Measurements from ENCODE around the gene NFASC.

The NFASC gene

GRCh38 chr1:204873176-204873575 lies 2.5 kb downstream of the NFASC start:
- Histone ChIP-seq H3K9me3 (ENCODE audit: control insufficient read depth, insufficient read depth, low read length) (no peaks in the 10 kb centered on the region), H3K4me1 (ENCODE audit: control insufficient read depth, insufficient read depth, low read length) (peaks cover 14% of the 10 kb centered on the region)

GRCh38 chr1:204873714-204874113 lies 3.1 kb downstream of the NFASC start:
- no peaks in the 10 kb centered on the region for H3K36me3 ChIP-seq (ENCODE audit: control insufficient read depth, insufficient read depth, low read length)
- H3K27me3 ChIP-seq (ENCODE audit: control insufficient read depth, insufficient read depth, low read length) = no peaks in the 10 kb centered on the region
- H3K4me3 ChIP-seq (ENCODE audit: low read depth, low read length) = no peak overlapping the region
- H3K27ac ChIP-seq (ENCODE audit: low read depth, low read length) = no peak overlapping the region
- H3K9ac ChIP-seq (ENCODE audit: low read depth, low read length) = no peak overlapping the region
- H3K9me3 ChIP-seq (ENCODE audit: control insufficient read depth, insufficient read depth, low read length) = no peaks in the 10 kb centered on the region
- H3K4me1 ChIP-seq (ENCODE audit: control insufficient read depth, insufficient read depth, low read length) = peaks cover 16% of the 10 kb centered on the region

More at GRCh38 chr1:204873176-204873575, 2.5 kb downstream of the NFASC start:
- H3K27me3 ChIP-seq (ENCODE audit: control insufficient read depth, insufficient read depth, low read length) = no peaks in the 10 kb centered on the region
- no peak overlapping the region for H3K27ac ChIP-seq (ENCODE audit: low read depth, low read length)
- no peak overlapping the region for H3K4me3 ChIP-seq (ENCODE audit: low read depth, low read length)
- H3K36me3 ChIP-seq (ENCODE audit: control insufficient read depth, insufficient read depth, low read length) = no peaks in the 10 kb centered on the region
- no peak overlapping the region for H3K9ac ChIP-seq (ENCODE audit: low read depth, low read length)

- no peak overlapping the region for H3K9ac ChIP-seq (ENCODE audit: low read depth, low read length)
- H3K4me3 ChIP-seq (ENCODE audit: low read depth, low read length) = no peak overlapping the region
- no peak overlapping the region for H3K27ac ChIP-seq (ENCODE audit: low read depth, low read length)
- H3K27me3 ChIP-seq (ENCODE audit: control insufficient read depth, insufficient read depth, low read length) = no peaks in the 10 kb centered on the region
- H3K4me1 ChIP-seq (ENCODE audit: control insufficient read depth, insufficient read depth, low read length) = peaks cover 18% of the 10 kb centered on the region
- no peaks in the 10 kb centered on the region for H3K9me3 ChIP-seq (ENCODE audit: control insufficient read depth, insufficient read depth, low read length)
- no peaks in the 10 kb centered on the region for H3K36me3 ChIP-seq (ENCODE audit: control insufficient read depth, insufficient read depth, low read length)
Measured at GRCh38 chr1:204874274-204874673, 3.6 kb downstream of the NFASC start.

DNA sequence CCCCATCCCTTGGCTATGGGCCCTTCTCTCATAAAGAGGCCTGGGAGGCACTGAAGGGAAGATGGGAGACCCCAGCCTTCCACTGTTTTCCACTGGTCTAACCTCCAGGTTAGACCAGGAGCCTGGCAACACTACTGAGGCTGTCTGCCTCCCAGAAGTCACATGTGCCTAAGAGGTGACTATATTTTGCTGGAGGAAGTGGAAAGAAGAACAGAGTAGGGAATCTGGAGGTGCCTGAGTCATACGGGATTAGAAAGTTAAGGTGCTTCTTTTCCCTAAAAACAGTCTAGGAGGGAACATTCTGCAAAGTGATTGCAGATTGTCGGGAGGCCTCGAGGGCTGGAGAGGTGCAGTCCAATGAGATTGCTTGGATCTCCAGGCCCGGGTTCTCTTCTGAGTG lies 4.6 kb downstream of the NFASC start:
- H3K9me3 ChIP-seq (ENCODE audit: control insufficient read depth, insufficient read depth, low read length) = no peaks in the 10 kb centered on the region
- no peak overlapping the region for H3K9ac ChIP-seq (ENCODE audit: low read depth, low read length)
- H3K27me3 ChIP-seq (ENCODE audit: control insufficient read depth, insufficient read depth, low read length) = no peaks in the 10 kb centered on the region
- peaks cover 18% of the 10 kb centered on the region for H3K4me1 ChIP-seq (ENCODE audit: control insufficient read depth, insufficient read depth, low read length)
- H3K4me3 ChIP-seq (ENCODE audit: low read depth, low read length) = no peak overlapping the region
- H3K36me3 ChIP-seq (ENCODE audit: control insufficient read depth, insufficient read depth, low read length) = no peaks in the 10 kb centered on the region
- H3K27ac ChIP-seq (ENCODE audit: low read depth, low read length) = no peak overlapping the region

DNA sequence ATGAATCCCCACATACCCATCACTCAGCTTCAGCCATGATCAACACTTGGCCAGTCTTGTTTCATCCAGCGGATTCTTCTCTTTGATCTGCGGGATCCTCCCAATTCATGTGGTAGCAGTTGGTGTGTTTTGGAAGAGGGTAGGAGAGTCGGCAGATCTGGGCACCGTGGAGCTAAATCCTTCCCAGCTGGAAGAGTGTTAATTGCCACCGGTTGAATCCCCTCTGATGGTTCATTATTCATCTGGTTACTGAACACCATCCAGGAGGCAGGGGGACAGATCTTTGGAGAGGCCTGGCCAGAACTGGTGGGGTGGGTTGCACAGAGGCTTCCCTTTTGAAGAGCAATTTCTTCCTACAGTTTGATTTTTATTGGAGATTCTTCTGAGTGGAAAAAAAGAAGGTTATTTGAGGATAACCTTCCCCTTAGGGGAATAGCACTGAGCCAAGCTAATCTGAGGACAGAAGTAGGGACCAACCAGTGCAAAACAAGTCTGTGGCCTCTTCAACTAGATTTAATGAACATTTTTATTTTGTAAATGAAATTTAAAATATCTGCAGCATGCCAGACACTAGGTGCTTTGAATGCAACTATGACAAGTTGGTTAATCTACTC lies 8.1 kb downstream of the NFASC start:
- Histone ChIP-seq H3K27me3 (ENCODE audit: control insufficient read depth, insufficient read depth, low read length) (no peaks in the 10 kb centered on the region), H3K27ac (ENCODE audit: low read depth, low read length) (no peak overlapping the region), H3K4me1 (ENCODE audit: control insufficient read depth, insufficient read depth, low read length) (peaks cover 18% of the 10 kb centered on the region), H3K9ac (ENCODE audit: low read depth, low read length) (no peak overlapping the region), H3K36me3 (ENCODE audit: control insufficient read depth, insufficient read depth, low read length) (no peaks in the 10 kb centered on the region), H3K4me3 (ENCODE audit: low read depth, low read length) (no peak overlapping the region), H3K9me3 (ENCODE audit: control insufficient read depth, insufficient read depth, low read length) (no peaks in the 10 kb centered on the region)

GRCh38 chr1:204879351-204879750 lies 8.7 kb downstream of the NFASC start:
- H3K4me1 ChIP-seq (ENCODE audit: control insufficient read depth, insufficient read depth, low read length) = peaks cover 18% of the 10 kb centered on the region
- H3K36me3 ChIP-seq (ENCODE audit: control insufficient read depth, insufficient read depth, low read length) = no peaks in the 10 kb centered on the region
- H3K9ac ChIP-seq (ENCODE audit: low read depth, low read length) = no peak overlapping the region
- no peaks in the 10 kb centered on the region for H3K27me3 ChIP-seq (ENCODE audit: control insufficient read depth, insufficient read depth, low read length)
- no peaks in the 10 kb centered on the region for H3K9me3 ChIP-seq (ENCODE audit: control insufficient read depth, insufficient read depth, low read length)
- no peak overlapping the region for H3K4me3 ChIP-seq (ENCODE audit: low read depth, low read length)
- no peak overlapping the region for H3K27ac ChIP-seq (ENCODE audit: low read depth, low read length)

DNA sequence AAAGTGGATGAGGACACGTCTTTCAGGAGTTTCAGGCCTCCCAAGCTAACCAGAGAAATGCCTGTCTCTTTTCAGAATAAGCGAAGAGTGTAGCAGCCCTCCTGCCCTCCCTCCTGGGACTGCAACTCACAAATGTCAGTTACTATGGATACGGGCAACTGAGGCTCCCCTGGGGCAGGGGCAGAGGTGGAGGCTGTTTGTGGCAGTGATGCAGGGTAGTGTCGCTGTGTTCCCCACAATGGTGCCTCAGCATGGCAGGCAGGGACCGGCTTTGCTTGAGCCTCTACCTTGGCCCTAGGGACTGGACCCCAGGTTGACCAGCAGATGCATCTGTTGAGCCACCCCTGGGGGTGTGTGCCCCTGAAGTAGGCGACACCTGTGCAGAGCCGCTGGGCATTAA lies 10.2 kb downstream of the NFASC start:
- no peak overlapping the region for H3K27ac ChIP-seq (ENCODE audit: low read depth, low read length)
- no peaks in the 10 kb centered on the region for H3K9me3 ChIP-seq (ENCODE audit: control insufficient read depth, insufficient read depth, low read length)
- no peaks in the 10 kb centered on the region for H3K27me3 ChIP-seq (ENCODE audit: control insufficient read depth, insufficient read depth, low read length)
- H3K4me1 ChIP-seq (ENCODE audit: control insufficient read depth, insufficient read depth, low read length) = peaks cover 15% of the 10 kb centered on the region
- no peak overlapping the region for H3K9ac ChIP-seq (ENCODE audit: low read depth, low read length)
- H3K36me3 ChIP-seq (ENCODE audit: control insufficient read depth, insufficient read depth, low read length) = no peaks in the 10 kb centered on the region
- H3K4me3 ChIP-seq (ENCODE audit: low read depth, low read length) = no peak overlapping the region

DNA sequence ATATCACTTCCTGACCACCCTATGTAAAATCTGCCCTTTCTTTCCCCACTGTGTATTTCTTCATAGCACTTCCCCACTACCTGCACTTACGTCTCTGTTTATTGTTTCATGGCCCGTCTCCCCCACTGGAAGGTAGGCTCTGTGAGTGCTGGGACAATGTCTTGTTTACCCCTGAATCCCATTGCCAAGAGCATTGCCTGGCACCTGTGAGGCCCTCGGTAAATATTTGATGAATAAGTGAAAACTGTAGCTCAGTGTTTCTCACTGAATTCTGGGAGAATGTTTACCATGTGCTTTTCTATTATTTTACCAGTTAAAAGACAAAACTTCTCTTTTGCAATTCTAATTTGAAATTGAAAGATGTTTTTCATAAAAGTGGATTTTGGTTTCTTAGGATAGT lies 11.8 kb downstream of the NFASC start:
- H3K9me3 ChIP-seq (ENCODE audit: control insufficient read depth, insufficient read depth, low read length) = no peaks in the 10 kb centered on the region
- no peaks in the 10 kb centered on the region for H3K27me3 ChIP-seq (ENCODE audit: control insufficient read depth, insufficient read depth, low read length)
- peaks cover 15% of the 10 kb centered on the region for H3K4me1 ChIP-seq (ENCODE audit: control insufficient read depth, insufficient read depth, low read length)
- H3K27ac ChIP-seq (ENCODE audit: low read depth, low read length) = no peak overlapping the region
- H3K9ac ChIP-seq (ENCODE audit: low read depth, low read length) = no peak overlapping the region
- H3K4me3 ChIP-seq (ENCODE audit: low read depth, low read length) = no peak overlapping the region
- no peaks in the 10 kb centered on the region for H3K36me3 ChIP-seq (ENCODE audit: control insufficient read depth, insufficient read depth, low read length)

DNA sequence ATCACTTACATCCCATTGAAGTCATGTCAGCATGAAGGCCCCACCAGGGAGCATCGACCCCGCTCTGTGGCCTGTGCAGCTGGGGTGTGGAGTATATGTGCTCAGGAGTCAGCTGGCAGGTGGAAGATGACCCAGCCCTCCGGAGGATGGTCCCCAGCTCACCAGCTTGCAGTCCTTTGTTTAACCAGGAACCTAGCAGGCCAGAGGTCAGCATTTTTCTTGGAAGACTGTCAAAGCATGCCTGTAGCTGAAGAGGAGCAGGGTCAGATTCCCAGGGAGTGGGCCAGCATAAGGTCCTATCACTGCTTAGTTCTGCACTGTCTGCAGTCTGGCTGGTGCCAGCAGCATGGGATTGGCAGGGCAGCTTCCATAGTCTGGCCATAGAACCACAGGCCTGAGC lies 12.7 kb downstream of the NFASC start:
- no peak overlapping the region for H3K4me3 ChIP-seq (ENCODE audit: low read depth, low read length)
- H3K36me3 ChIP-seq (ENCODE audit: control insufficient read depth, insufficient read depth, low read length) = no peaks in the 10 kb centered on the region
- no peaks in the 10 kb centered on the region for H3K9me3 ChIP-seq (ENCODE audit: control insufficient read depth, insufficient read depth, low read length)
- no peak overlapping the region for H3K27ac ChIP-seq (ENCODE audit: low read depth, low read length)
- no peak overlapping the region for H3K9ac ChIP-seq (ENCODE audit: low read depth, low read length)
- H3K4me1 ChIP-seq (ENCODE audit: control insufficient read depth, insufficient read depth, low read length) = peaks cover 6% of the 10 kb centered on the region; the same call in 1 of the 2 replicates
- H3K27me3 ChIP-seq (ENCODE audit: control insufficient read depth, insufficient read depth, low read length) = no peaks in the 10 kb centered on the region

DNA sequence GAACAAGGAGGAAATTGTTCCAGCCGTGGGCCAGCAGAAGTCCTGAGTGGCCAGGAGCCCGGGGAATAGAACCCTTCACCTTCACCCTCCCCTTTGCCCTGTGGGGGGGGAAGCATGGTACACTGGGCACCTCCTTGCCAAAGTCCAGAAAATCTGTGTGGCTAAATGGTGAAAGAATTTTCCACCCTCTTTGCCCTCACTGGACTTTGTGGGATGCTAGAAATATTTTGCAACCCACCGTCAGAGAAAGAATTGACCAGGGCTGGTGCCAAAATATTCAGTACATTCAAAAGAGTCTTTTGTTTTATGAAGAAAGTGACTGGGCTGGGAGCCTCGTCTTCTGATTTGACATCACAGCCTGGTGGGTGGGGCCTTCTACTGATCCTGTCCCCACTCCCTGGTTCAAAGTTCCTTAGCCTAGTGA lies 14.6 kb downstream of the NFASC start:
- no peak overlapping the region for H3K4me3 ChIP-seq (ENCODE audit: low read depth, low read length)
- H3K27me3 ChIP-seq (ENCODE audit: control insufficient read depth, insufficient read depth, low read length) = no peaks in the 10 kb centered on the region
- no peaks in the 10 kb centered on the region for H3K4me1 ChIP-seq (ENCODE audit: control insufficient read depth, insufficient read depth, low read length)
- no peak overlapping the region for H3K27ac ChIP-seq (ENCODE audit: low read depth, low read length)
- H3K9me3 ChIP-seq (ENCODE audit: control insufficient read depth, insufficient read depth, low read length) = no peaks in the 10 kb centered on the region
- H3K36me3 ChIP-seq (ENCODE audit: control insufficient read depth, insufficient read depth, low read length) = no peaks in the 10 kb centered on the region
- no peak overlapping the region for H3K9ac ChIP-seq (ENCODE audit: low read depth, low read length)

- H3K27me3 ChIP-seq (ENCODE audit: control insufficient read depth, insufficient read depth, low read length) = no peaks in the 10 kb centered on the region
- H3K9ac ChIP-seq (ENCODE audit: low read depth, low read length) = no peak overlapping the region
- H3K4me3 ChIP-seq (ENCODE audit: low read depth, low read length) = no peak overlapping the region
- no peak overlapping the region for H3K27ac ChIP-seq (ENCODE audit: low read depth, low read length)
- H3K4me1 ChIP-seq (ENCODE audit: control insufficient read depth, insufficient read depth, low read length) = no peaks in the 10 kb centered on the region
- no peaks in the 10 kb centered on the region for H3K36me3 ChIP-seq (ENCODE audit: control insufficient read depth, insufficient read depth, low read length)
- H3K9me3 ChIP-seq (ENCODE audit: control insufficient read depth, insufficient read depth, low read length) = no peaks in the 10 kb centered on the region
Measured at GRCh38 chr1:204885790-204886189, 15.1 kb downstream of the NFASC start.
